Stomach (tissue), 4 donors: ENCODE data around the gene GLIPR2.

Experiments
- EP300 ChIP-seq: sonication (generic); formaldehyde crosslinking; IDR thresholded peaks from one replicate; pipeline ENCODE4 v1.6.1; 2017; ENCODE audit warnings: antibody characterized with exemption
- POLR2A ChIP-seq, 4 donors: fragments of 450-650 bp; IDR thresholded peaks; one replicate each; pipeline ENCODE4 v1.6.1; 2016; ENCODE audit warnings: antibody characterized with exemption in 4 of 4, control low read depth in 2 of 4, mild to moderate bottlenecking in 1 of 4, moderate library complexity in 1 of 4
- POLR2AphosphoS5 ChIP-seq, 3 donors: sonication (generic); formaldehyde crosslinking; IDR thresholded peaks; one replicate each; pipeline ENCODE4 v1.6.1; 2016; ENCODE audit warnings: antibody characterized with exemption in 3 of 3
- TF ChIP-seq, protein P1 (sequence below), 7 experiments: fragments of 450-650 bp in 4 of 7; fragments of 200-600 bp in 3 of 7; sonication (generic) in 3 of 7; IDR thresholded peaks; one replicate each; pipeline ENCODE4 v1.5.1; 2016 to 2019; ENCODE audit warnings: antibody characterized with exemption in 7 of 7, control low read depth in 2 of 7, mild to moderate bottlenecking in 1 of 7

DNA sequence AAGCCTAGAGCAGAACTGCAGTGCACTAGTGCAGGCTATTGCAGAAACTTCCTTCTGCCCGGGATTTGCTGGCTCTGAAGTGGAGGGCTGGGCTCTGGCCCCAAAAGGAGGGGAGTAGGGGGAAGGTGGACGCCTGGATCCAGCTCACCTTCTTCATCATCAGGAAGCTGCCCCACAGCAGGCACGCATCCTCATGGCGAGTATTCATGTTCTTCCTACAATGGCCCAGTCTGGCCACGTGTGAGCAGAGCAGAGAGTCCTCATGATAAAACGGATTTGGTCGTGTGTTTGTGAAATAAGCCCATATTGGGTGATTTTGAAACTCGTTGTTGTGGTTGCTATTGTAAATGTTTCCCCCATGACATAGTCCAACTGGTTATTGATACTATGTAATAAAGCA, 8.2 kb upstream of the GLIPR2 start:
- TF ChIP-seq, protein P1, sequence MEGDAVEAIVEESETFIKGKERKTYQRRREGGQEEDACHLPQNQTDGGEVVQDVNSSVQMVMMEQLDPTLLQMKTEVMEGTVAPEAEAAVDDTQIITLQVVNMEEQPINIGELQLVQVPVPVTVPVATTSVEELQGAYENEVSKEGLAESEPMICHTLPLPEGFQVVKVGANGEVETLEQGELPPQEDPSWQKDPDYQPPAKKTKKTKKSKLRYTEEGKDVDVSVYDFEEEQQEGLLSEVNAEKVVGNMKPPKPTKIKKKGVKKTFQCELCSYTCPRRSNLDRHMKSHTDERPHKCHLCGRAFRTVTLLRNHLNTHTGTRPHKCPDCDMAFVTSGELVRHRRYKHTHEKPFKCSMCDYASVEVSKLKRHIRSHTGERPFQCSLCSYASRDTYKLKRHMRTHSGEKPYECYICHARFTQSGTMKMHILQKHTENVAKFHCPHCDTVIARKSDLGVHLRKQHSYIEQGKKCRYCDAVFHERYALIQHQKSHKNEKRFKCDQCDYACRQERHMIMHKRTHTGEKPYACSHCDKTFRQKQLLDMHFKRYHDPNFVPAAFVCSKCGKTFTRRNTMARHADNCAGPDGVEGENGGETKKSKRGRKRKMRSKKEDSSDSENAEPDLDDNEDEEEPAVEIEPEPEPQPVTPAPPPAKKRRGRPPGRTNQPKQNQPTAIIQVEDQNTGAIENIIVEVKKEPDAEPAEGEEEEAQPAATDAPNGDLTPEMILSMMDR (IDR thresholded peaks at IDR 0.05): no peak
- no peak for TF ChIP-seq EP300
- no peak for TF ChIP-seq POLR2AphosphoS5 (IDR thresholded peaks at IDR 0.05)
- no peak for TF ChIP-seq POLR2A (IDR thresholded peaks at IDR 0.05)
